HEK293 (cell line): ENCODE measurements around the gene GNLY.
A peak's percentile ranks its signal among the peaks of the same experiment; 100 is the strongest.

Source experiments
- CTCF ChIA-PET: fragments of 350-600 bp; formaldehyde crosslinking; extraction: SDS; loops from one replicate; lab custom pipeline; 2021; ENCODE audit warnings: antibody characterized with exemption; lab: Yijun Ruan, JAX
- POLR2A ChIA-PET: fragments of 300-600 bp; formaldehyde crosslinking; extraction: SDS; loops from one replicate; lab custom pipeline; 2020; ENCODE audit warnings: antibody characterized with exemption, inconsistent platforms; lab: Yijun Ruan, JAX
- H3K27ac ChIP-seq: fragments of 200-500 bp; sonication (Bioruptor generic); 2 replicates; pipeline ENCODE4 v1.5.1; 2014; ENCODE audit warnings: low read depth, low read length, control low read depth, inconsistent platforms; ENCODE audit errors: extremely low read depth
- H3K36me3 ChIP-seq, 2 experiments: fragments of 200-500 bp in 1 of 2; sonication (Bioruptor generic) in 1 of 2; 1 replicate in 1 of 2; 2 replicates in 1 of 2; pipeline ENCODE4 v1.5.1; 2014 to 2017; ENCODE audit warnings: inconsistent platforms in 2 of 2, low read length in 2 of 2; ENCODE audit not compliant: control insufficient read depth in 2 of 2, insufficient read depth in 1 of 2
- H3K4me1 ChIP-seq: fragments of 200-500 bp; sonication (Bioruptor generic); 2 replicates; pipeline ENCODE4 v1.5.1; 2014; ENCODE audit warnings: mild to moderate bottlenecking, low read length, inconsistent platforms; ENCODE audit not compliant: control insufficient read depth, insufficient read depth
- H3K4me3 ChIP-seq: 2 replicates; pipeline ENCODE4 v1.5.1; 2011; ENCODE audit warnings: low read depth, mild to moderate bottlenecking, control low read depth, low read length, moderate library complexity
- H3K9me3 ChIP-seq: fragments of 200-500 bp; sonication (Bioruptor generic); 2 replicates; pipeline ENCODE4 v1.5.1; 2014; ENCODE audit warnings: low read depth, low read length, inconsistent platforms; ENCODE audit not compliant: control insufficient read depth, insufficient read depth
- IKZF3 ChIP-seq: fragments of 450-650 bp; IDR thresholded peaks from 2 replicates; pipeline ENCODE4 v1.5.0; 2018; ENCODE audit warnings: missing biosample characterization, mild to moderate bottlenecking, missing genetic modification characterization, moderate library complexity
- KLF1 ChIP-seq: fragments of 450-650 bp; formaldehyde crosslinking; IDR thresholded peaks from 2 replicates; pipeline ENCODE4 v1.5.1; 2016; ENCODE audit warnings: missing biosample characterization, missing genetic modification characterization
- SP7 ChIP-seq: fragments of 450-650 bp; formaldehyde crosslinking; IDR thresholded peaks from 2 replicates; pipeline ENCODE4 v1.5.1; 2016; ENCODE audit warnings: missing biosample characterization, missing genetic modification characterization
- ZBTB21 ChIP-seq: fragments of 450-650 bp; formaldehyde crosslinking; IDR thresholded peaks from 2 replicates; pipeline ENCODE4 v1.5.1; 2017; ENCODE audit warnings: missing biosample characterization, missing genetic modification characterization
- ZFHX2 ChIP-seq: fragments of 450-650 bp; formaldehyde crosslinking; conservative IDR thresholded peaks from 2 replicates; pipeline ENCODE4 v1.5.1; 2016; ENCODE audit warnings: missing biosample characterization, missing genetic modification characterization
- ZNF121 ChIP-seq: fragments of 450-650 bp; formaldehyde crosslinking; IDR thresholded peaks from 2 replicates; pipeline ENCODE4 v1.5.1; 2016; ENCODE audit warnings: missing biosample characterization, missing genetic modification characterization
- ZNF157 ChIP-seq: fragments of 450-650 bp; formaldehyde crosslinking; IDR thresholded peaks from 2 replicates; pipeline ENCODE4 v1.5.1; 2016; ENCODE audit warnings: missing biosample characterization, missing genetic modification characterization
- ZNF24 ChIP-seq: fragments of 450-650 bp; formaldehyde crosslinking; IDR thresholded peaks from 2 replicates; pipeline ENCODE4 v1.5.1; 2016; ENCODE audit warnings: missing biosample characterization, missing genetic modification characterization
- ZNF302 ChIP-seq: fragments of 450-650 bp; formaldehyde crosslinking; IDR thresholded peaks from 2 replicates; pipeline ENCODE4 v1.5.1; 2016; ENCODE audit warnings: missing biosample characterization, missing genetic modification characterization, low read depth
- ZNF335 ChIP-seq: fragments of 450-650 bp; formaldehyde crosslinking; conservative IDR thresholded peaks from 2 replicates; pipeline ENCODE4 v1.5.1; 2016; ENCODE audit warnings: missing biosample characterization, missing genetic modification characterization
- ZNF521 ChIP-seq: fragments of 450-650 bp; formaldehyde crosslinking; IDR thresholded peaks from 2 replicates; pipeline ENCODE4 v1.5.1; 2017; ENCODE audit warnings: missing biosample characterization, mild to moderate bottlenecking, missing genetic modification characterization
- ZNF548 ChIP-seq: fragments of 450-650 bp; formaldehyde crosslinking; IDR thresholded peaks from 2 replicates; pipeline ENCODE4 v1.5.1; 2016; ENCODE audit warnings: missing biosample characterization, missing genetic modification characterization
- ZNF791 ChIP-seq: fragments of 450-650 bp; formaldehyde crosslinking; IDR thresholded peaks from 2 replicates; pipeline ENCODE4 v1.5.1; 2016; ENCODE audit warnings: missing biosample characterization, missing genetic modification characterization
- ZSCAN16 ChIP-seq: fragments of 450-650 bp; formaldehyde crosslinking; IDR thresholded peaks from 2 replicates; pipeline ENCODE4 v1.5.1; 2016; ENCODE audit warnings: missing biosample characterization, missing genetic modification characterization
- ZSCAN30 ChIP-seq: fragments of 450-650 bp; IDR thresholded peaks from 2 replicates; pipeline ENCODE4 v1.5.1; 2018; ENCODE audit warnings: missing biosample characterization, mild to moderate bottlenecking, missing genetic modification characterization, moderate library complexity
- TF ChIP-seq, protein P1 (sequence below): fragments of 450-650 bp; formaldehyde crosslinking; IDR thresholded peaks from 2 replicates; pipeline ENCODE4 v1.5.1; 2016; ENCODE audit warnings: missing biosample characterization, missing genetic modification characterization
- TF ChIP-seq, protein P2 (sequence below): IDR thresholded peaks from 2 replicates; pipeline ENCODE4 v1.6.1; 2011; ENCODE audit warnings: mild to moderate bottlenecking, low read depth, low read length, borderline replicate concordance
- TF ChIP-seq, protein P3 (sequence below): fragments of 450-650 bp; formaldehyde crosslinking; IDR thresholded peaks from 2 replicates; pipeline ENCODE4 v1.5.1; 2017; ENCODE audit warnings: missing biosample characterization, missing genetic modification characterization

The GNLY gene

DNA sequence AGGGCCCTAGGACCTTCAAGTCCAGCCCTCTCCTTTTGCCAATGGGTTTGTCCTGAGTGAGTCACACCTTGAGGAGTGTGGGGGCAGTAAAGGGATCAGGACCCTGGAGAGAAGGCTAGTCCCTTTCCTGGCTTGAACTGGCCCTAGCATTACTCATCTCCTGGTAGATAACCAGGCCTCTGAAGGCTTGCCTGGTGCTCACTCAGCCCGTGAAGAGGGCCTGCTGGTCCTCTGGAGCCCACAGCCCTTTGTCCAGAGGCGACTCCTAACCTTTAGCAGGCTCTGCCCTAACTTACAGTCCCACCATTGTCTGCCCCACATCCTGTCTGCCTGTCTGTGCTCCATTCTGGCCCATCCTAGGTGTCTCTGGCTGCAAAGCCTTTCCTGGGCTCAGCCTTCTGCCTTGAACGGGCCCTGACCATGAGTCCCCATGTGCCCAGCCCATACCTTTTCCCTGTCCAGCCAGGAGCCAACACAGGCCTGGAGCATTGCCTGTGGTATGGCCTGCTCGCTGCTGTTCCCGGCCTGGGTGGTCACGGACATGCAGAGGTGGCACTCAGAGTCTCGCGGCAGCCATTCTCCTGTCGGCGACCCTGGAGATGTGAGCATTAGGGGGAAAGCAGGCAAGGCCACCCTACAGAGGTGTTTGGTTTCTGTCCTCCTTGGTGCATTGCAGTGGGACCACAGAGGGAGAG, 31.1 kb upstream of the GNLY start:
- CTCF ChIA-PET = interaction anchor here (0.6 kb wide), 2 partner anchors 25 to 66 kb away, joined by 3 read pairs; no protein-coding TSS in a partner anchor
- H3K36me3 ChIP-seq = no peaks in the 10 kb centered on the region
- no peak overlapping the region for H3K27ac ChIP-seq
- TF ChIP-seq KLF1 (tag by site-specific recombination) = no peak
- TF ChIP-seq, protein P1, sequence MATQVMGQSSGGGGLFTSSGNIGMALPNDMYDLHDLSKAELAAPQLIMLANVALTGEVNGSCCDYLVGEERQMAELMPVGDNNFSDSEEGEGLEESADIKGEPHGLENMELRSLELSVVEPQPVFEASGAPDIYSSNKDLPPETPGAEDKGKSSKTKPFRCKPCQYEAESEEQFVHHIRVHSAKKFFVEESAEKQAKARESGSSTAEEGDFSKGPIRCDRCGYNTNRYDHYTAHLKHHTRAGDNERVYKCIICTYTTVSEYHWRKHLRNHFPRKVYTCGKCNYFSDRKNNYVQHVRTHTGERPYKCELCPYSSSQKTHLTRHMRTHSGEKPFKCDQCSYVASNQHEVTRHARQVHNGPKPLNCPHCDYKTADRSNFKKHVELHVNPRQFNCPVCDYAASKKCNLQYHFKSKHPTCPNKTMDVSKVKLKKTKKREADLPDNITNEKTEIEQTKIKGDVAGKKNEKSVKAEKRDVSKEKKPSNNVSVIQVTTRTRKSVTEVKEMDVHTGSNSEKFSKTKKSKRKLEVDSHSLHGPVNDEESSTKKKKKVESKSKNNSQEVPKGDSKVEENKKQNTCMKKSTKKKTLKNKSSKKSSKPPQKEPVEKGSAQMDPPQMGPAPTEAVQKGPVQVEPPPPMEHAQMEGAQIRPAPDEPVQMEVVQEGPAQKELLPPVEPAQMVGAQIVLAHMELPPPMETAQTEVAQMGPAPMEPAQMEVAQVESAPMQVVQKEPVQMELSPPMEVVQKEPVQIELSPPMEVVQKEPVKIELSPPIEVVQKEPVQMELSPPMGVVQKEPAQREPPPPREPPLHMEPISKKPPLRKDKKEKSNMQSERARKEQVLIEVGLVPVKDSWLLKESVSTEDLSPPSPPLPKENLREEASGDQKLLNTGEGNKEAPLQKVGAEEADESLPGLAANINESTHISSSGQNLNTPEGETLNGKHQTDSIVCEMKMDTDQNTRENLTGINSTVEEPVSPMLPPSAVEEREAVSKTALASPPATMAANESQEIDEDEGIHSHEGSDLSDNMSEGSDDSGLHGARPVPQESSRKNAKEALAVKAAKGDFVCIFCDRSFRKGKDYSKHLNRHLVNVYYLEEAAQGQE (tag by site-specific recombination) = peak; percentile 83
- no peaks in the 10 kb centered on the region for H3K9me3 ChIP-seq
- POLR2A ChIA-PET = no interaction called here
- H3K4me1 ChIP-seq = no peaks in the 10 kb centered on the region
- H3K4me3 ChIP-seq = no peak overlapping the region

DNA sequence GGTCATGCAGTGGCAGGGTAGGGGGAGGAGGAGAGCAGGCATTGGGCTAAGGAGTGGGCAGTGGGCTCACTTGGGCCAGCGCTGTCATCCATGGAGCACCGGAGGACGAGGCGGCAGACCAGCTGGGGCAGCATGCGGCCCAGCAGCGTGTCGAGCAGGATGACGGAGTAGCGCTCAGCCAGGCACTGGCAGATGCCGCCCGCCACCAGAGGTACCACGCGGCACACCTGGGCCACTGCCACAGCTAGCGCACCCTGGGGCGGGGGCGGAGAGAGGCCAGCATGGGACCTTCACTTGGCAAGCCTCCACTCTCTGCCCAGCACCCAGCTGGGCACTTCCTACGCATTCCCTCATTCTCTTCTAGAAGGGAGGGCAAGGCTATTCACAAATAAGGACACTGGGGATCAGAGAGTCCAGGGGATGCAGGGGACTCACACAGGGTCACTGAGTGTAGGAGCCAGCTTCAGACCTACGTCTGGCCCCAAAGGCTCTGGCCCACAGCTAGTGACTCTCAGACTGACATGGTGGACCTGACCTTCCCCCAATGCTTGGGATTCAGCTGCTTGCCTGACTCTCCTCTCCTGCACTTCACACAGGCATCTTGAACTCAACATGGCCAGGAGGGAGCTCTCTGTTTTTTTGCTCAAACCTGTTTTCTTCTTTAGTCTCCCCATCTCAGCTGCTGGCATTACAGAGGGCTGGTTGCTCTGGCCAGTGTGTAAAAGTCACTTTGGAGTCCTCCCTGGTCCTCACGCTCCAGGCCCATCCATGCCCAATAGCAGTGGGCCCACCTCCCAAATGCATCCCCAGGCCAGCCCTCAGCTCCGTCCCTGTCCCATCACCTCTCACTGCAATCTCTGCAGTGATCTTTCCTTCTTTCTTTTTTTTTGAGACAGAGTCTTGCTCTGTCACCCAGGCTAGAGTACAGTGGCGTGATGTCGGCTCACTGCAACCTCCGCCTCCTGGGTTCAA, 30.3 kb upstream of the GNLY start:
- TF ChIP-seq ZNF24 (tag by site-specific recombination) (no peak), ZNF335 (tag by site-specific recombination) (no peak), ZSCAN30 (tag by site-specific recombination) (no peak), ZFHX2 (tag by site-specific recombination) (no peak), IKZF3 (tag by site-specific recombination) (no peak), ZNF548 (tag by site-specific recombination) (no peak), ZNF302 (tag by site-specific recombination) (no peak), ZSCAN16 (no peak)
- TF ChIP-seq, all 188 proteins: peak for 0
- H3K36me3 ChIP-seq = no peaks in the 10 kb centered on the region
- ChIA-PET CTCF (interaction anchor here (0.6 to 1.8 kb wide), 2 partner anchors 27 to 44 kb away, joined by 3 to 5 read pairs; no protein-coding TSS in a partner anchor), POLR2A (no interaction called here)
- H3K27ac ChIP-seq = no peak overlapping the region
- H3K4me3 ChIP-seq = no peak overlapping the region
- H3K9me3 ChIP-seq = no peaks in the 10 kb centered on the region
- no peaks in the 10 kb centered on the region for H3K4me1 ChIP-seq

DNA sequence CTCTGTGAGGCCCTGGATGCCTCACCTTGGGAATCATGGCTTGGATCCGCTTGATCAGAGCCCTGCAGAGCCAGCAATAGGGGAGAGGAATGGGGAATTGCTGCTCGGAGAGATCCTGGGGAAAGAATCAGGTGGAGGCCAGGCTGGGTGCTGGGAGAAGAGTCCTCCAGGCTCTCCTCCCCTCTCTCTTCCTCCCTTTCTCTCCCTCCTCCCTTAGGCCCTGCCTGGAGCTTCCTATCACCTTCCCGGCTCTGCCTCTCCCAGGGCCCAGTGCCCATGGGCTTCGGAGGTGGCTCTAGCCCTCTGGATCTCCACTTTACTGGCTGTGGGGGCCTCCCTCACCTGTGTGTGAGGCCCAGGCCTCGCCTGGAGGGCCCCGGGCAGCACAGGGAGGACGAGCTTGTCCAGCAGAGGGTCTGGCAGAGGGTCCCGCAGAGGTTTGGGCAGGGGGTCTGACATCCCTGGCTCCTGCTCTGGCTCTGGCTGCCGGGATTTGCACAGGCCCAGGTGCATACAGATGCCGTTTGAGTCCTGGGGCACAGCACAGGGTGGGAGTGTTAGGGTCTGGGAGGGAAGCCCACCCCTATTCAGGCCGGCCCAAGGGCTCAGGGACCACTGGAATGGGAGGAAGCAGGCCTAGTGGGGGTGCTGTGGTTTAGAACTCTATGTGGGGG, 28.8 kb upstream of the GNLY start:
- POLR2A ChIA-PET = interaction anchor here (0.6 kb wide), 1 partner anchor 88 kb away, joined by 4 read pairs; the partner anchor contains the start of gene ATOH8
- Histone ChIP-seq H3K4me3 (no peak overlapping the region), H3K9me3 (no peaks in the 10 kb centered on the region), H3K4me1 (no peaks in the 10 kb centered on the region), H3K27ac (no peak overlapping the region), H3K36me3 (no peaks in the 10 kb centered on the region)
- CTCF ChIA-PET = interaction anchor here (0.6 to 1.8 kb wide), 4 partner anchors 13 to 152 kb away, joined by 3 to 5 read pairs (median 4); no protein-coding TSS in a partner anchor
- TF ChIP-seq, protein P2, sequence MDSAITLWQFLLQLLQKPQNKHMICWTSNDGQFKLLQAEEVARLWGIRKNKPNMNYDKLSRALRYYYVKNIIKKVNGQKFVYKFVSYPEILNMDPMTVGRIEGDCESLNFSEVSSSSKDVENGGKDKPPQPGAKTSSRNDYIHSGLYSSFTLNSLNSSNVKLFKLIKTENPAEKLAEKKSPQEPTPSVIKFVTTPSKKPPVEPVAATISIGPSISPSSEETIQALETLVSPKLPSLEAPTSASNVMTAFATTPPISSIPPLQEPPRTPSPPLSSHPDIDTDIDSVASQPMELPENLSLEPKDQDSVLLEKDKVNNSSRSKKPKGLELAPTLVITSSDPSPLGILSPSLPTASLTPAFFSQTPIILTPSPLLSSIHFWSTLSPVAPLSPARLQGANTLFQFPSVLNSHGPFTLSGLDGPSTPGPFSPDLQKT = no peak
- TF ChIP-seq ZNF157 (tag by site-specific recombination) (no peak), ZNF791 (tag by site-specific recombination) (no peak), ZNF521 (no peak), SP7 (tag by site-specific recombination) (no peak), ZNF121 (no peak), ZBTB21 (no peak)
- TF ChIP-seq, protein P3, sequence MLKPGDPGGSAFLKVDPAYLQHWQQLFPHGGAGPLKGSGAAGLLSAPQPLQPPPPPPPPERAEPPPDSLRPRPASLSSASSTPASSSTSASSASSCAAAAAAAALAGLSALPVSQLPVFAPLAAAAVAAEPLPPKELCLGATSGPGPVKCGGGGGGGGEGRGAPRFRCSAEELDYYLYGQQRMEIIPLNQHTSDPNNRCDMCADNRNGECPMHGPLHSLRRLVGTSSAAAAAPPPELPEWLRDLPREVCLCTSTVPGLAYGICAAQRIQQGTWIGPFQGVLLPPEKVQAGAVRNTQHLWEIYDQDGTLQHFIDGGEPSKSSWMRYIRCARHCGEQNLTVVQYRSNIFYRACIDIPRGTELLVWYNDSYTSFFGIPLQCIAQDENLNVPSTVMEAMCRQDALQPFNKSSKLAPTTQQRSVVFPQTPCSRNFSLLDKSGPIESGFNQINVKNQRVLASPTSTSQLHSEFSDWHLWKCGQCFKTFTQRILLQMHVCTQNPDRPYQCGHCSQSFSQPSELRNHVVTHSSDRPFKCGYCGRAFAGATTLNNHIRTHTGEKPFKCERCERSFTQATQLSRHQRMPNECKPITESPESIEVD (tag by site-specific recombination) = no peak
